Fibroblast of skin of back (primary cell): ENCODE measurements around the gene TMEM218.

ENCODE experiments used
- DNase-seq: peaks from one replicate; pipeline ENCODE4 v3.0.0-alpha.2; 2013

The TMEM218 gene

DNA sequence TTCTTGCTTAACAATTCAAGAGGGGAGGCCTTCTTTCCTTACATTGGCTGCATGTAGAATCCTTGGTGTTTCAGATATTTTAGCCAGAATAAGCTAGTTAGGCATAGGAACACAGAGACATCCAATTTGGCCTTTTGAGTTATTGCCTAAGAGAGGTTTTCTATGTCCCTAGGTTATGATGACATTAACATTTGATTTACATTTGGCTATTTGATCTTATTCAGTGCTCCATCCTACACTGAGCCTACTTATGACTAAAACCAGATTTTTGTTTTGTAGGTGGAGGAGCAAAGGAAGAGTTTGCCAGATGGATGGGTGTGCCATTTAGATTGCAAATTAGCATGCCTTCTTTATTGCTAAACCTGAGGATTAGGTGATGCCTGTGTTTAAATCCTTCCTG lies 59.4 kb downstream of the TMEM218 start:
- DNase-seq = no peak

DNA sequence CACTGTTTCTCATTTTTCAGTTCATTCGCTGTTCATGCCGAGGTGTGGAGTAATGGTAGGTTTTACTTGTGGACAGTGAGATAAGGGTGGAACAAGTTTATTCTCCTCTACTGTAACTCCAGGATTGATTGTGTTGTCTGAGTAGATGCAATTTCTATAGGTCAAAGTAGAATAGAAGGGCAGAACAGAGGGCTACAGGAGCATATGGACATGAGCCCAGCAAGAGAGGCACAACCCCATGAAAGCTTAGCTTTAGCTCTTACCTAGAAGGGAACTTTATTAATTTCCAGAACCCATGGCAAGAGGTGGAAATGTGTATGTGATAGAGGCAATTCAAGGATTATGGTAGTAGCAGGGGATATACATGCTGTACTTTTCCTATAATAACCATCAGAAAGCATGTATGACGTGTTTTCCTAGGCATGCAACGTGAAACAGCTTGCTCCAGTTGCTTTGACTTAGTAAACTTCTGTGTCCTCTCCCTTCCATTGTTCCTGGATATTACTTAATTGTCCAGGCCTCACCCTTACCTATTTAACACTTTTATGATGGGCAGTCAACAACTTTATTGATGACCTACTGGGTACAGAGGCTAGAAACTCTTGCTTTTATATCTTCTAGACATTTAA lies 62.1 kb downstream of the TMEM218 start:
- no peak for DNase-seq
